Heart left ventricle (tissue), 16 donors: ENCODE results near the gene STK33. TPM values are rescaled to one million over a fixed set of nuclear protein-coding genes. Genes with fewer than 3 reads are reported as not detected.

Experiments
- ATAC-seq, 4 donors: fragments of 200-7000 bp; cut with Tn5 transposase; one replicate each; pipeline ENCODE4 v1.9.1; 2020 to 2022; ENCODE audit warnings: moderate library complexity in 4 of 4, mild to moderate bottlenecking in 3 of 4, moderate number of reproducible peaks in 1 of 4
- DNase-seq, 5 donors: peaks; one replicate each; pipeline ENCODE4 v3.0.0-alpha.2; 2020
- H3K27ac ChIP-seq, 12 donors: fragments of 200-600 bp; sonication (generic) in 4 of 12; one replicate each; pipeline versions ENCODE4 v1.5.0 to v1.8.0; 2016 to 2022; ENCODE audit warnings: mild to moderate bottlenecking in 2 of 12
- H3K27me3 ChIP-seq, 9 donors: fragments of 200-600 bp; sonication (generic) in 2 of 9; one replicate each; pipeline versions ENCODE4 v1.5.1 to v1.8.0; 2016 to 2022; ENCODE audit warnings: mild to moderate bottlenecking in 3 of 9
- H3K36me3 ChIP-seq, 9 donors: fragments of 200-600 bp; sonication (generic) in 2 of 9; one replicate each; pipeline versions ENCODE4 v1.5.0 to v1.8.0; 2018 to 2022; ENCODE audit warnings: mild to moderate bottlenecking in 2 of 9
- H3K4me1 ChIP-seq, 12 donors: fragments of 200-600 bp; sonication (generic) in 4 of 12; one replicate each; pipeline versions ENCODE4 v1.5.0 to v1.8.0; 2016 to 2022; ENCODE audit warnings: mild to moderate bottlenecking in 3 of 12
- H3K4me3 ChIP-seq, 12 donors: fragments of 200-600 bp; sonication (generic) in 4 of 12; one replicate each; pipeline versions ENCODE4 v1.5.0 to v1.8.0; 2017 to 2022; ENCODE audit warnings: mild to moderate bottlenecking in 9 of 12, moderate library complexity in 4 of 12
- H3K9me3 ChIP-seq, 12 donors: fragments of 200-600 bp; sonication (generic) in 4 of 12; one replicate each; pipeline versions ENCODE4 v1.5.0 to v1.8.0; 2016 to 2022; ENCODE audit warnings: mild to moderate bottlenecking in 1 of 12
- POLR2A ChIP-seq, 2 donors: fragments of 450-650 bp; IDR thresholded peaks; one replicate each; pipeline ENCODE4 v1.6.1; 2017; ENCODE audit warnings: antibody characterized with exemption in 2 of 2, mild to moderate bottlenecking in 2 of 2, moderate library complexity in 2 of 2
- WGBS, 4 donors: extraction: QIAGEN DNeasy Blood & Tissue Kit in 2 of 4; methylation state at CpG; one replicate each; pipeline versions ENCODE4 v1.1.5 to v1.1.7; 2013 to 2018; 5-methylcytosine and 5-hydroxymethylcytosine counted together
- intact Hi-C, 10 donors: fragments of 100-400 bp; cut with DNase I; formaldehyde crosslinking; loops; one replicate each; pipeline versions ENCODE4 v1.11.1 to v1.14.2; 2022
- polyA plus RNA-seq, 2 donors: library from polyadenylated mRNA; stranded (reverse); fragments of 200-250 nt; gene quantifications; one replicate each; pipeline ENCODE4 v1.2.3, GENCODE V29; 2013
- total RNA-seq, 9 donors: library from RNA; depleted of rRNA in 2 of 9; stranded (reverse); fragments of >200 nt in 2 of 9; fragmentation: NEBNext Ultra II Directional in 3 of 9; extraction: Animal tissue kit (Norgen Biotek cat#: 25700) in 3 of 9; gene quantifications; one replicate each; pipeline versions ENCODE4 v1.1.0 to v1.2.4, GENCODE V29; 2016 to 2023
- TF ChIP-seq, protein P1 (sequence below), 12 donors: fragments of 200-600 bp; sonication (generic) in 4 of 12; IDR thresholded peaks; one replicate each; pipeline versions ENCODE4 v1.5.0 to v1.8.0; 2018 to 2022; ENCODE audit warnings: antibody characterized with exemption in 12 of 12, mild to moderate bottlenecking in 5 of 12
- donor health status: ischemic (EF 13 %, LVEDD 7.1; RV severe dilation, severe dysfunction).
- donor health status: healthy with polysubstance abuse.
- donor health status: DM: no; HTN: yes; CAD: no.
- donor health status: DM: no; HTN: no; CAD: no.
- donor health status: ischemic (EF 25% LVEDD 6.9; RV normal size, moderate dysfunction).
- donor health status: ischemic (EF 25% LVEDD 5.7; RV mildly dilated, moderate dysfunction).
- donor health status: healthy.
- donor health status: DM: yes; HTN: yes; CAD: no.
- donor health status: ischemic (EF 35%, LVEDD 5.7; RV mildly dilated, moderate dysfunction).
- donor health status: nonischemic (EF 11% LVEDD 7.7; RV severe dilation, severe dysfunction).
- donor health status: DM: yes; HTN: yes; CAD: no.
- donor health status: PGD.
- donor health status: ischemic (EF 29% LVEDD 5.4; RV normal size, mild dysfunction).
- donor health status: nonischemic (EF 23%, LVEDD 6.1; RV moderate dilation, normal function).

Gene STK33
- total and polyA plus RNA-seq, 11 donors: 9.9 to 41.5 (median 25.3) TPM

DNA sequence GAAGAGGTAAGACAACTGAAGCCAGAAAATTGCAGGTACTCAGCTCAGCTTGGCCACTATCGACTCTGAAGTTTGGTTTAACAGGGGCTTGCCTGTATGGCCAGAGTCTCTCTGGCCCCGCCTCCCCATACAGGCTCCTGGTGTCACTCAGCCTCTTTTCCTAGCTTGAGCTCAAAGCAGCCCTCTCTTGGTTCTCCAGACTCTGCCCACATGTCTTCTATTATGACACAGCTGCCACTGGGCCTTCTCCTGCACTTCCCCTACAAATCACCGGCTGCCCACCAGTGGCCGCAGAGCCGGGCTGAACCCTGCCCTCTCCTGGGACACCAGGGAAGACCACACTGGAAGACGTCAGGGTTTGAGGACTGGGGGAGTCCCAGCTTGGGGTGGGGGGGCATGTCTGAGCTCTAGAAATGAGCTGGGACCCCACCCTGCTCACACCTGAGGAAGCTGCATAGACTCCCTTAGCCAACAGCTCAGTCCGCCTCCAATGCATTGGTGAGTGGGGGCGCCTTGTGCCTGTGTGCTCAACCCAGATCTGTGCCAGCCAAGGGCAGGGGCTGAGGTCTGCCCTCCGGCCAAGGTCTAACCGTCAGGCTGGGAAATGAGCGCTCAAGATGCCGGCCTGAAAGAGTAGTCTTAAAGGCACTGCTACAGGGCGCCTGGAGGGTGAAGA is 236.0 kb downstream of the STK33 start:
- Histone ChIP-seq H3K27ac (no peak overlapping the region), H3K36me3 (no peaks in the 10 kb centered on the region), H3K4me3 (no peak overlapping the region), H3K4me1 (peaks cover 0 to 5% (median 0%) of the 10 kb centered on the region in 12 donors), H3K27me3 (peaks cover 0 to 4% (median 0%) of the 10 kb centered on the region in 9 donors), H3K9me3 (no peaks in the 10 kb centered on the region)
- WGBS, 4 donors: 85 to 93% (median 89%) methylated on average over 13 of the region's 13 CpGs
- ATAC-seq (no peak), DNase-seq (no peak)
- TF ChIP-seq, protein P1, sequence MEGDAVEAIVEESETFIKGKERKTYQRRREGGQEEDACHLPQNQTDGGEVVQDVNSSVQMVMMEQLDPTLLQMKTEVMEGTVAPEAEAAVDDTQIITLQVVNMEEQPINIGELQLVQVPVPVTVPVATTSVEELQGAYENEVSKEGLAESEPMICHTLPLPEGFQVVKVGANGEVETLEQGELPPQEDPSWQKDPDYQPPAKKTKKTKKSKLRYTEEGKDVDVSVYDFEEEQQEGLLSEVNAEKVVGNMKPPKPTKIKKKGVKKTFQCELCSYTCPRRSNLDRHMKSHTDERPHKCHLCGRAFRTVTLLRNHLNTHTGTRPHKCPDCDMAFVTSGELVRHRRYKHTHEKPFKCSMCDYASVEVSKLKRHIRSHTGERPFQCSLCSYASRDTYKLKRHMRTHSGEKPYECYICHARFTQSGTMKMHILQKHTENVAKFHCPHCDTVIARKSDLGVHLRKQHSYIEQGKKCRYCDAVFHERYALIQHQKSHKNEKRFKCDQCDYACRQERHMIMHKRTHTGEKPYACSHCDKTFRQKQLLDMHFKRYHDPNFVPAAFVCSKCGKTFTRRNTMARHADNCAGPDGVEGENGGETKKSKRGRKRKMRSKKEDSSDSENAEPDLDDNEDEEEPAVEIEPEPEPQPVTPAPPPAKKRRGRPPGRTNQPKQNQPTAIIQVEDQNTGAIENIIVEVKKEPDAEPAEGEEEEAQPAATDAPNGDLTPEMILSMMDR (IDR thresholded peaks at IDR 0.05): no peak
- TF ChIP-seq POLR2A (IDR thresholded peaks at IDR 0.05): no peak
- intact Hi-C loops: loop anchor here in 1 of 10 donors (10.0 kb wide), 1 partner anchor 197 kb away; no protein-coding TSS in a partner anchor

DNA sequence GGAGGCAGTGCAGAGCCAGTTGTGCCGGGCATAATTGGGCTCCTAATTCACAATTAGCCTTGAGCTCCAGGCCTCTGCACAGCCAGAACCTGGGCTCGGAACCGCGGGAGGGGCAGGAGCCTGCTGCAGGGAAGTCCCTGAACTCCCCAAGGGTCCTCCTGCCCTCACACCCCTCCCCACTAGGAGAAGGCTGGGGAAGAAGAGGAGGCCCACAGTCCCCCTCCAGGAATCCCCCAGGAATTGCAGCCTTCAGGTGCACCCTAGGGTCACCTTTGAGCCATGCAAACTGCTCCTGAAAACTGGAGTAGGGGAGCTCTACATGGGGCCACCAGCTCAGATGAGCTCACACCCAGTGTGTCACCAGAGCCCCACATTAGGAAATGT is 236.5 kb downstream of the STK33 start:
- DNase-seq (no peak), ATAC-seq (no peak)
- TF ChIP-seq POLR2A (IDR thresholded peaks at IDR 0.05): no peak
- TF ChIP-seq, protein P1 (IDR thresholded peaks at IDR 0.05): no peak
- H3K27me3 ChIP-seq: peaks cover 0 to 8% (median 0%) of the 10 kb centered on the region in 9 donors
- intact Hi-C loops: loop anchor here in 1 of 10 donors (10.0 kb wide), 1 partner anchor 197 kb away; no protein-coding TSS in a partner anchor
- WGBS, 4 donors: 78 to 86% (median 84%) methylated on average over 4 of the region's 4 CpGs
- H3K4me3 ChIP-seq: no peak overlapping the region
- no peaks in the 10 kb centered on the region for H3K36me3 ChIP-seq
- no peaks in the 10 kb centered on the region for H3K9me3 ChIP-seq
- H3K4me1 ChIP-seq: peaks cover 0 to 5% (median 0%) of the 10 kb centered on the region in 12 donors
- no peak overlapping the region for H3K27ac ChIP-seq

DNA sequence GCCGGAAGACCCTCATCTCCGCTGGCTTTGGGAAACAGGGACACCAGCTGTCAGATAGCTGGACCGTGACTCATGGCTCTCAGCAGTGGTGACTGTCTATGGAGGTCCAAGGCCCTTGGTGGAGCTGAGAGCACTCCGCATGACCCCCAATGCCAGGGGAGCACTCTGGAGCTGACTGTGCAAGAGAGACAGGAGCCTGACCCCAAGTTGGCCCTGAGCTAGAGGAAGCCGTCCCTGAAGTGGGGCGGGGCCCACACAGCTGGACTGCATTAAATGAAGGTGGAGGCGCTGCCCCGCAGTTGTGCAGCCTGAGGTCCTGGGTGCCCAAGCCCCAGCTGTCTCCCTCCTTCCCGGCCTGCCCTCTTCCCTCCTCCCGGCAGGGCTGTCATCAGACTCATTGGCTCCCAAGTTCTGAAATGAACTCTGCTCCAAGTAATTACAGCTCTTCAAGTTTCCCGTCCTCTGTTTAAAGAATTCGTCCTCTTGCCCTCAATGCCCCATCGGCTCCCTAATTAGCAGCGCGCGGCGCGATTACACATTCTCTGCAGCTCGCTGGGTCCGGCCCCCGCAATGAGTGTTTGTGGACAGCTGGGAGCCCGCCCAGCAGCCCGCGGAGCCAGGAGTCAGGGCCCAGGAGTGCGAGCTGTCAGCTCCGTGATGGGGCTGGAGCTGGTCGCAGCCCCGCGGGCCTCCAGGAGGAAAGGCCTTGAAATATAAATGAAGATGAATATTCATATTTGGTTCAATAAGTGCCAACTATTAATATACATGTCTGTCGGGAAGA is 237.1 kb downstream of the STK33 start:
- TF ChIP-seq, protein P1 (IDR thresholded peaks at IDR 0.05): no peak
- TF ChIP-seq POLR2A (IDR thresholded peaks at IDR 0.05): no peak
- no peaks in the 10 kb centered on the region for H3K9me3 ChIP-seq
- peaks cover 0 to 8% (median 0%) of the 10 kb centered on the region in 9 donors for H3K27me3 ChIP-seq
- ATAC-seq (peak in 1 of 4 donors; percentile 67), DNase-seq (peak in 2 of 5 donors; percentile 41 to 47)
- H3K27ac ChIP-seq: no peak overlapping the region
- WGBS, 4 donors: 69 to 83% (median 73%) methylated on average over 28 to 30 of the region's 30 CpGs
- no peaks in the 10 kb centered on the region for H3K36me3 ChIP-seq
- intact Hi-C loops: loop anchor here in 1 of 10 donors (10.0 kb wide), 1 partner anchor 198 kb away; no protein-coding TSS in a partner anchor
- H3K4me1 ChIP-seq: peaks cover 0 to 5% (median 0%) of the 10 kb centered on the region in 12 donors
- peak overlapping the region in 3 of 12 donors; percentile 2 to 20 (median 15) for H3K4me3 ChIP-seq

DNA sequence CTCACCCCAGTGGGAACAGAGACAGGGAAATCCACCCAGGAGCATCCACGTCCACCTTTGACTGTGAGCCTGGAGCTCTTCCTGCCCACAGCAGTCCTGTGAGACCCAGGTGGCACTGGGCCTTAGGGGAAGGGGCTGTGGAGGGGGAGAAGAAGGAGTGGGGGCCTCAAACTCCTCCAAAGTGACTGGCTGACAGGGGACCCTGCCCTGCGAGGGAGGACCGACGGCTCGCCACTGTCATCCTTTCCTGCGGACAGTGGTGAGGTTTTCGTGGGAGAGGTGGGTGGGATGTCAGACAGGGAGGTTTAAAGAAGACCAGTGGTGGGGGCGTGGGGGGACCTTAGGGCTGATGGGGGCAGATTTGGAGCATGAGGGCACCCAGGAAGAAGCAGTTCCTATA is 237.8 kb downstream of the STK33 start:
- Histone ChIP-seq H3K4me1 (peaks cover 0 to 5% (median 0%) of the 10 kb centered on the region in 12 donors), H3K27ac (no peak overlapping the region), H3K36me3 (no peaks in the 10 kb centered on the region), H3K4me3 (no peak overlapping the region), H3K27me3 (peaks cover 0 to 8% (median 0%) of the 10 kb centered on the region in 9 donors), H3K9me3 (no peaks in the 10 kb centered on the region)
- no peak for TF ChIP-seq POLR2A (IDR thresholded peaks at IDR 0.05)
- TF ChIP-seq, protein P1 (IDR thresholded peaks at IDR 0.05): no peak
- DNase-seq: peak in 1 of 5 donors; percentile 28
- intact Hi-C loops: loop anchor here in 1 of 10 donors (10.0 kb wide), 1 partner anchor 199 kb away; no protein-coding TSS in a partner anchor
- WGBS, 4 donors: 88 to 95% (median 89%) methylated on average over 8 of the region's 8 CpGs
- ATAC-seq: no peak
